ENCODE measurements around the gene IFI27L1. TPM values are rescaled to one million over a fixed set of nuclear protein-coding genes. Genes with fewer than 3 reads are reported as not detected.

The IFI27L1 gene
- total RNA-seq, 1 experiment from 2014 or later, result 9.5 TPM

GRCh38 chr14:94087891-94088290 is 6.8 kb downstream of the IFI27L1 start:
- Histone ChIP-seq H3K27me3 (no peaks in the 10 kb centered on the region), H3K9me3 (replicated peaks) (no peaks in the 10 kb centered on the region), H3K27ac (no peak overlapping the region), H3K4me3 (no peak overlapping the region), H3K36me3 (no peaks in the 10 kb centered on the region), H3K4me1 (no peaks in the 10 kb centered on the region)
- no peak for DNase-seq

GRCh38 chr14:94088516-94088915 is 7.4 kb downstream of the IFI27L1 start:
- Histone ChIP-seq H3K27me3 (no peaks in the 10 kb centered on the region), H3K4me3 (no peak overlapping the region)
- no peak for DNase-seq

DNA sequence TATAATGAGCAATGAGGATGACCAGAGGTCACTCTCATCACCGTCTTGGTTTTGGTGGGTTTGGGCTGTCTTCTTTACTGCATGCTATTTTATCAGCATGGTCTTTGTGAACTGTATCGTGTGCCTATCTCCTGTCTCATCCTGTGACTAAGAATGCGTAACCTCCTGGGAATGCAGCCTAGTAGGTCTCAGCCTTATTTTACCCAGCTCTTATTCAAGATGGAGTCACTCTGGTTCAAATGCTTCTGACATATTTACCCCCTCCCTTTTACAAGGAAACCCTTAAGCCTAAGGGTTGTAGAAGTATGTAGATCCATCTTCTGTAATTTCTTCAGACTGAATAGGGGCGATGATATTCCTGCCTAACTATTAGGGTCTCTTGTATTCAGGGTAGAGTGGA is 8.4 kb downstream of the IFI27L1 start:
- Histone ChIP-seq H3K27ac (no peak overlapping the region), H3K4me3 (no peak overlapping the region), H3K9me3 (replicated peaks) (no peaks in the 10 kb centered on the region), H3K36me3 (no peaks in the 10 kb centered on the region), H3K27me3 (no peaks in the 10 kb centered on the region), H3K4me1 (no peaks in the 10 kb centered on the region)
- no peak for DNase-seq

More at GRCh38 chr14:94088516-94088915, 7.4 kb downstream of the IFI27L1 start:
- Histone ChIP-seq H3K9me3 (replicated peaks) (no peaks in the 10 kb centered on the region), H3K36me3 (no peaks in the 10 kb centered on the region), H3K27ac (no peak overlapping the region), H3K4me1 (no peaks in the 10 kb centered on the region)

DNA sequence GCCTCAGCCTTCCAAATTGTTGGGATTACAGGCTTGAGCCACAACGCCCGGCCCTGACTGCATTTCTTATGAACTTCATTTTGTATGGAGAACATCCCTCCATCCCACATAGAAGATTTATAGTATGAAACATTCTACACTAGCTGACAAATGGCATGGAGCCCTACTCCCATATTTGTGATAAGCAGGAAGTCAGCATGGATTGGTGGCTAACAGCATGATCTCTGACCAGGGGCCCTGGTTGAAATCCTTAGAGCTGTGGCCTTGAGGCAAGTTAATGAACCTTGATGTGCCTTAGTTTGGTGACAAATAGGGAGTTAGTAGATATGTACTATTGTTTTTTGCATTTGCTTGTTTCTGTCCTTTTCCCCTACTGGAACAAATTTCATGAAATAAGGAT is 12.3 kb downstream of the IFI27L1 start:
- no peak for DNase-seq
- H3K9me3 ChIP-seq (replicated peaks), result no peaks in the 10 kb centered on the region
- H3K27ac ChIP-seq, result no peak overlapping the region
- H3K27me3 ChIP-seq, result no peaks in the 10 kb centered on the region
- H3K4me1 ChIP-seq, result no peaks in the 10 kb centered on the region
- H3K36me3 ChIP-seq, result no peaks in the 10 kb centered on the region
- H3K4me3 ChIP-seq, result no peak overlapping the region

GRCh38 chr14:94097091-94097490 is 16.0 kb downstream of the IFI27L1 start:
- no peaks in the 10 kb centered on the region for H3K4me1 ChIP-seq

GRCh38 chr14:94098326-94098992 is 17.3 kb downstream of the IFI27L1 start:
- Histone ChIP-seq H3K36me3 (no peaks in the 10 kb centered on the region), H3K4me1 (no peaks in the 10 kb centered on the region), H3K9me3 (replicated peaks) (no peaks in the 10 kb centered on the region), H3K27ac (no peak overlapping the region), H3K4me3 (no peak overlapping the region), H3K27me3 (no peaks in the 10 kb centered on the region)
- no peak for DNase-seq

More at GRCh38 chr14:94097091-94097490, 16.0 kb downstream of the IFI27L1 start:
- no peak overlapping the region for H3K27ac ChIP-seq
- no peak overlapping the region for H3K4me3 ChIP-seq
- no peaks in the 10 kb centered on the region for H3K36me3 ChIP-seq
- no peaks in the 10 kb centered on the region for H3K27me3 ChIP-seq
- H3K9me3 ChIP-seq (replicated peaks), result no peaks in the 10 kb centered on the region
- no peak for DNase-seq

DNA sequence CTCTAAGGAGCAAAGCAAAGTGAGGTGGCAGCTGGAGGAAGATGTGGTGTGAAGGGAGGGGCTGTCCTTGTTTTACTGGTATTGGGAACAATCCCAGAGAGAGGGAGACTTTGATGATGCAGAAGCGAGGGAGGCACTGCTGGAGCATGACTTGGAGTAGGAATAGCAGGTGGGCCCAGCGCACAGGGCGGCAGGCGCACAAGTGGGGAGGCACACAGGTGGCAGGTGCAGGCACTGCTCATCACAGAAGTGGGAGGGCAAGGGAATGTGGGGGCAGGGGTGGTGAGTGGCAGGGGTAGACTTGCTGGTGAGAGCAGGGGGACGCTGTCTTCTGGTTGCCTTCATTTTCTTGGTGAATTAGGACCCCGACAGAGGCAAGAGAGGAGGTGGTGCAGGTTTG is 17.9 kb downstream of the IFI27L1 start:
- no peak for DNase-seq
- Histone ChIP-seq H3K4me3 (no peak overlapping the region), H3K9me3 (replicated peaks) (no peaks in the 10 kb centered on the region), H3K4me1 (no peaks in the 10 kb centered on the region), H3K27me3 (no peaks in the 10 kb centered on the region), H3K27ac (no peak overlapping the region), H3K36me3 (no peaks in the 10 kb centered on the region)

DNA sequence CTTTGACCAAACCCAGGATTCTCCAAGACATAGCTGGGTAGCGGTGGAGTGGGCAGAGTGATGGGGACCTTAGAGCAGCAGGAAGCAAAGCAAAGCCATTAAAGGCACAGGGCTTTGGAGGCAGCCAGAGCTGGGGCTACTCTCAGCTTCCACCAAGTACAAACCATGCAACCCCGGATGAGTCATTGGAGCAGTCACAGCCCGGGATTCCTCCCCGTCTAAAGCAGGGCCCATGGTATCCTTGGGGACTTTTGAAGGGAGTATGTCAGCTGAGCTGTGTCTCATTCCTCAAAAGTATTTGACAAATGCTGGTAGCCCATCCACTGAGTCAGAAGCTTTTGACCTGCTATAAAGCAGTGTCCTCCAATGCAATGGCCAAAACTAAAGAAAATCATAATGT is 19.7 kb downstream of the IFI27L1 start:
- Histone ChIP-seq H3K36me3 (no peaks in the 10 kb centered on the region), H3K9me3 (replicated peaks) (no peaks in the 10 kb centered on the region), H3K4me1 (no peaks in the 10 kb centered on the region), H3K27ac (no peak overlapping the region), H3K4me3 (no peak overlapping the region), H3K27me3 (no peaks in the 10 kb centered on the region)
- no peak for DNase-seq

- Histone ChIP-seq H3K9me3 (replicated peaks) (no peaks in the 10 kb centered on the region), H3K27ac (no peak overlapping the region), H3K4me1 (no peaks in the 10 kb centered on the region)
Measured at GRCh38 chr14:94101748-94102147, 20.6 kb downstream of the IFI27L1 start.

DNA sequence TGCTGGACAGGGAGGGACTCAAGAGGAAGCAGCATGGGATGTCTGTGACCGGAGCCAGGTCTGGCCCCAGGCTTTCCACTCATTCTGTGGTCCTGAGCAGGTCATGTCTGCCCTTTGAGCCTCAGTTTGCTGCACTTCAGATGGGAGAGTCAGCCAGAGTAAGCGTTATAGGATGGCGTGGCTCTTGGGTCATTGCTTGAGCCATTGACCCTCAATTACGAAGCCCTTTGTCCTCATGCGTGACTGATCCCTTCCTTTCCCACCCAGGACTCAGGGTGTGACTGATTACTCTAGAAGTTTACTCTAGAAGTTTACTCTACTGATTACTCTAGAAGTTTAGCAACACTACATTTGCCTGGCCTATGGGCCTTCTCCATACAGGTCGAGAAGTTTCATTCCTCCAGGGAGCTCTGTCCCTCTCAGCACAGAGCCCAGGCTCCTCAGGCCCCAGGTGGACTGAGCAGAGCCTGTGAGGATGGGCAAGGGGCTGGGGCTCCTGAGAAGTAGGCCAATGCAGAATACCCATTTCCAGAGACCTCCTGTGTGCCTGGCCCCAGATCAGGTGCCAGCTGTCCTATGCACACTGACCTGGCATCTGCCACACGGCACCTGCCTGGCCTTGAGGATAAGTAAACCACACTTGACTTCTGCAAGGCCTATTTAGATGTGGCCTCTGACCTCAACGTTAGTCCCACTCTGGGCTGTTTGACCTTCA is 21.8 kb downstream of the IFI27L1 start:
- Histone ChIP-seq H3K27me3 (no peaks in the 10 kb centered on the region), H3K4me3 (no peak overlapping the region), H3K4me1 (no peaks in the 10 kb centered on the region), H3K27ac (no peak overlapping the region), H3K36me3 (no peaks in the 10 kb centered on the region), H3K9me3 (replicated peaks) (no peaks in the 10 kb centered on the region)
- DNase-seq, result no peak

More at GRCh38 chr14:94101748-94102147, 20.6 kb downstream of the IFI27L1 start:
- Histone ChIP-seq H3K4me3 (no peak overlapping the region), H3K27me3 (no peaks in the 10 kb centered on the region), H3K36me3 (no peaks in the 10 kb centered on the region)
- no peak for DNase-seq

GRCh38 chr14:94103554-94104150 is 22.5 kb downstream of the IFI27L1 start:
- DNase-seq, result no peak
- no peaks in the 10 kb centered on the region for H3K9me3 ChIP-seq (replicated peaks)
- H3K36me3 ChIP-seq, result no peaks in the 10 kb centered on the region
- H3K4me3 ChIP-seq, result no peak overlapping the region
- H3K27ac ChIP-seq, result no peak overlapping the region
- H3K4me1 ChIP-seq, result no peaks in the 10 kb centered on the region
- no peaks in the 10 kb centered on the region for H3K27me3 ChIP-seq

GRCh38 chr14:94104731-94105130 is 23.6 kb downstream of the IFI27L1 start:
- Histone ChIP-seq H3K36me3 (no peaks in the 10 kb centered on the region), H3K27me3 (no peaks in the 10 kb centered on the region), H3K9me3 (replicated peaks) (no peaks in the 10 kb centered on the region), H3K27ac (no peak overlapping the region), H3K4me1 (no peaks in the 10 kb centered on the region), H3K4me3 (no peak overlapping the region)
- DNase-seq, result no peak

- H3K4me1 ChIP-seq, result no peaks in the 10 kb centered on the region
- no peaks in the 10 kb centered on the region; the same call in 1 of the 2 replicates for H3K27me3 ChIP-seq
- no peak overlapping the region for H3K27ac ChIP-seq
- no peak for DNase-seq
- H3K36me3 ChIP-seq, result no peaks in the 10 kb centered on the region
- H3K9me3 ChIP-seq (replicated peaks), result no peaks in the 10 kb centered on the region
- H3K4me3 ChIP-seq, result no peak overlapping the region
Measured at GRCh38 chr14:94109915-94110250, 28.8 kb downstream of the IFI27L1 start.

DNA sequence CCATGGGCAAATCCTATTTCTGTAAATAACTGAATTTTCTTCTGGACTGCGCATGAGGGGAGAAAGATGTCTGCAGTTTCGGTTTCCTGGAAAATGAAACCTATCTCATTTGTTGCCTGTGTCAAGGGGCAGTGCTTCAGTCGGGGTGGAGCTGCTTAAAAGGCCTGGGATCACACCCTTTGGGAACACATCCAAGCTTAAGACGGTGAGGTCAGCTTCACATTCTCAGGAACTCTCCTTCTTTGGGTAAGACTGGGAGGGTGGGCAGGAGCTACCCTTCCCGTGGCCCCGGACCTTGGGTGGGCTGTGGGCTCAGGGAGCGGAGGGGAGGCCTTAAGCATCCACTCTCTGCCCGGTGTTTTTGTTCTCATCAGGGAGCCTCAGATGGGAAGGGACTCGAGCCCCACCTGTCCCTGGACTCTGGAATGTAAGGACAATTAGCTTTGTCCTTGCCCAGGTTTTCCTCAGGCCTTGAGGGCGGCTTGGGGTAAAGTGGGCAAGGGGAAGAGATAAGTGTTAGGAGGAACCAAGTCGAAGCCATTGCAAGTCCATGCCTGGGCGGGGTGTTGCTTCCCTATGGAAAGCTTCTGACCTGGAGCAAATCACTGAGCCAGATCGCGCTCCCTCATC is 29.6 kb downstream of the IFI27L1 start, which contains the start of gene IFI27:
IFI27 (plus strand) TSS at position 185 of the 630 bp plus-strand sequence.
- no peaks in the 10 kb centered on the region for H3K36me3 ChIP-seq
- no peak within 1 kb of the TSS for H3K4me3 ChIP-seq
- H3K9me3 ChIP-seq (replicated peaks), result no peaks in the 10 kb centered on the region
- no peaks in the 10 kb centered on the region; the same call in 1 of the 2 replicates for H3K27me3 ChIP-seq
- H3K27ac ChIP-seq, result no peak within 1 kb of the TSS
- H3K4me1 ChIP-seq, result no peaks in the 10 kb centered on the region
- no peak for DNase-seq

All from SJCRH30 (cell line).